GM23338 (cell line): Measurements from ENCODE around the gene PHKA2.

Experiments
- TF ChIP-seq, protein P1 (sequence below), 2 experiments: fragments of 200-600 bp in 1 of 2; sonication (generic) in 1 of 2; conservative IDR thresholded peaks; 2 replicates each; pipeline versions ENCODE4 v1.5.1 to v1.6.1; 2016 to 2017; ENCODE audit warnings: antibody characterized with exemption in 2 of 2, low read depth in 2 of 2, mild to moderate bottlenecking in 2 of 2, moderate library complexity in 1 of 2
- TF ChIP-seq, protein P2 (sequence below): IDR thresholded peaks from one replicate; pipeline ENCODE4 v1.6.1; 2018; ENCODE audit warnings: antibody characterized with exemption; ENCODE audit not compliant: unreplicated experiment

DNA sequence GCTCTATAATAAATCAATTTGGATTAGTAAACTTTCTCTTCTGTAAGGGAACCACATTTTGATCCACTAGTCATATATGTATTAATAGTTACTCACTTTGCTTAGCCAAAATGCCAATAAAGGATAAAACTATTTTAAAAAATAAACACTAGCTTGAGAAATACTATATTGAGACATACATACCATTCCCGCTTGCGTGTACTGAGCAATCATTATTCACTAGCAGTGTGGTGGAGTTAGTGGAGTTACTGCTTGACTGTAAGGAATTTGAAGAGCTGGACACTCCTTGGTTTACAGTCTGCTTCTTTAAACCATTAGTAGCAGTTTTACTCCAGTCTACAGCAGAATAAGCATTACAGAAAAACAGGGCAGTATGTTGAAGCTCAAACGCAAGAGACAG, 10.8 kb upstream of the PHKA2 start:
- TF ChIP-seq, protein P1, sequence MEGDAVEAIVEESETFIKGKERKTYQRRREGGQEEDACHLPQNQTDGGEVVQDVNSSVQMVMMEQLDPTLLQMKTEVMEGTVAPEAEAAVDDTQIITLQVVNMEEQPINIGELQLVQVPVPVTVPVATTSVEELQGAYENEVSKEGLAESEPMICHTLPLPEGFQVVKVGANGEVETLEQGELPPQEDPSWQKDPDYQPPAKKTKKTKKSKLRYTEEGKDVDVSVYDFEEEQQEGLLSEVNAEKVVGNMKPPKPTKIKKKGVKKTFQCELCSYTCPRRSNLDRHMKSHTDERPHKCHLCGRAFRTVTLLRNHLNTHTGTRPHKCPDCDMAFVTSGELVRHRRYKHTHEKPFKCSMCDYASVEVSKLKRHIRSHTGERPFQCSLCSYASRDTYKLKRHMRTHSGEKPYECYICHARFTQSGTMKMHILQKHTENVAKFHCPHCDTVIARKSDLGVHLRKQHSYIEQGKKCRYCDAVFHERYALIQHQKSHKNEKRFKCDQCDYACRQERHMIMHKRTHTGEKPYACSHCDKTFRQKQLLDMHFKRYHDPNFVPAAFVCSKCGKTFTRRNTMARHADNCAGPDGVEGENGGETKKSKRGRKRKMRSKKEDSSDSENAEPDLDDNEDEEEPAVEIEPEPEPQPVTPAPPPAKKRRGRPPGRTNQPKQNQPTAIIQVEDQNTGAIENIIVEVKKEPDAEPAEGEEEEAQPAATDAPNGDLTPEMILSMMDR (conservative IDR thresholded peaks at IDR 0.05; ENCODE audit: low read depth in 2 of 2): no peak
- TF ChIP-seq, protein P2, sequence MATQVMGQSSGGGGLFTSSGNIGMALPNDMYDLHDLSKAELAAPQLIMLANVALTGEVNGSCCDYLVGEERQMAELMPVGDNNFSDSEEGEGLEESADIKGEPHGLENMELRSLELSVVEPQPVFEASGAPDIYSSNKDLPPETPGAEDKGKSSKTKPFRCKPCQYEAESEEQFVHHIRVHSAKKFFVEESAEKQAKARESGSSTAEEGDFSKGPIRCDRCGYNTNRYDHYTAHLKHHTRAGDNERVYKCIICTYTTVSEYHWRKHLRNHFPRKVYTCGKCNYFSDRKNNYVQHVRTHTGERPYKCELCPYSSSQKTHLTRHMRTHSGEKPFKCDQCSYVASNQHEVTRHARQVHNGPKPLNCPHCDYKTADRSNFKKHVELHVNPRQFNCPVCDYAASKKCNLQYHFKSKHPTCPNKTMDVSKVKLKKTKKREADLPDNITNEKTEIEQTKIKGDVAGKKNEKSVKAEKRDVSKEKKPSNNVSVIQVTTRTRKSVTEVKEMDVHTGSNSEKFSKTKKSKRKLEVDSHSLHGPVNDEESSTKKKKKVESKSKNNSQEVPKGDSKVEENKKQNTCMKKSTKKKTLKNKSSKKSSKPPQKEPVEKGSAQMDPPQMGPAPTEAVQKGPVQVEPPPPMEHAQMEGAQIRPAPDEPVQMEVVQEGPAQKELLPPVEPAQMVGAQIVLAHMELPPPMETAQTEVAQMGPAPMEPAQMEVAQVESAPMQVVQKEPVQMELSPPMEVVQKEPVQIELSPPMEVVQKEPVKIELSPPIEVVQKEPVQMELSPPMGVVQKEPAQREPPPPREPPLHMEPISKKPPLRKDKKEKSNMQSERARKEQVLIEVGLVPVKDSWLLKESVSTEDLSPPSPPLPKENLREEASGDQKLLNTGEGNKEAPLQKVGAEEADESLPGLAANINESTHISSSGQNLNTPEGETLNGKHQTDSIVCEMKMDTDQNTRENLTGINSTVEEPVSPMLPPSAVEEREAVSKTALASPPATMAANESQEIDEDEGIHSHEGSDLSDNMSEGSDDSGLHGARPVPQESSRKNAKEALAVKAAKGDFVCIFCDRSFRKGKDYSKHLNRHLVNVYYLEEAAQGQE: no peak
